Neural progenitor cell (in vitro differentiated cells): ENCODE results near the gene PIM3. TPM values are rescaled to one million over a fixed set of nuclear protein-coding genes. Genes with fewer than 3 reads are reported as not detected.

Experiments used
- DNase-seq: peaks from one replicate; pipeline ENCODE4 v3.0.0-alpha.2; 2016; ENCODE audit warnings: low spot score
- H2AFZ ChIP-seq: fragments of 200-600 bp; sonication (generic); replicated peaks from 2 replicates; pipeline ENCODE4 v1.6.1; 2016; ENCODE audit warnings: antibody characterized with exemption
- H3F3A ChIP-seq: fragments of 200-600 bp; sonication (generic); 2 replicates; pipeline ENCODE4 v1.6.1; 2016; ENCODE audit warnings: antibody characterized with exemption, low read depth
- H3K27ac ChIP-seq: fragments of 200-600 bp; sonication (generic); 2 replicates; pipeline ENCODE4 v1.5.1; 2016; ENCODE audit warnings: mild to moderate bottlenecking
- H3K27me3 ChIP-seq: fragments of 200-600 bp; sonication (generic); 2 replicates; pipeline ENCODE4 v1.6.1; 2016; ENCODE audit warnings: mild to moderate bottlenecking, moderate library complexity
- H3K36me3 ChIP-seq: fragments of 200-600 bp; sonication (generic); 2 replicates; pipeline ENCODE4 v1.5.1; 2016
- H3K4me1 ChIP-seq: fragments of 200-600 bp; sonication (generic); 2 replicates; pipeline ENCODE4 v1.6.1; 2016; ENCODE audit warnings: mixed run types
- H3K4me2 ChIP-seq: fragments of 200-600 bp; sonication (generic); 2 replicates; pipeline ENCODE4 v1.6.1; 2016
- H3K4me3 ChIP-seq: fragments of 200-600 bp; sonication (generic); 2 replicates; pipeline ENCODE4 v1.5.1; 2016
- H3K79me2 ChIP-seq: fragments of 200-600 bp; sonication (generic); 2 replicates; pipeline ENCODE4 v1.6.1; 2016; ENCODE audit warnings: low read depth
- H3K9ac ChIP-seq: fragments of 200-600 bp; sonication (generic); 2 replicates; pipeline ENCODE4 v1.6.1; 2016
- H3K9me3 ChIP-seq: fragments of 200-600 bp; sonication (generic); 2 replicates; pipeline ENCODE4 v1.5.1; 2016; ENCODE audit warnings: low read depth
- H4K20me1 ChIP-seq: fragments of 200-600 bp; sonication (generic); 2 replicates; pipeline ENCODE4 v1.6.1; 2016; ENCODE audit warnings: low read depth
- H3K27ac Mint-ChIP-seq: 3 replicates; pipeline ENCODE4 v1.8.0; 2021; ENCODE audit warnings: mixed read lengths
- H3K27me3 Mint-ChIP-seq: 2 replicates; pipeline ENCODE4 v1.8.0; 2022; ENCODE audit warnings: low read depth, mild to moderate bottlenecking, inconsistent platforms, moderate library complexity, mixed read lengths; ENCODE audit not compliant: insufficient read depth
- H3K36me3 Mint-ChIP-seq: 3 replicates; pipeline ENCODE4 v1.8.0; 2021; ENCODE audit warnings: mixed read lengths
- H3K4me1 Mint-ChIP-seq: 3 replicates; pipeline ENCODE4 v1.8.0; 2021; ENCODE audit warnings: mixed read lengths
- H3K4me3 Mint-ChIP-seq: 3 replicates; pipeline ENCODE4 v1.8.0; 2021; ENCODE audit warnings: mild to moderate bottlenecking, moderate library complexity, mixed read lengths
- H3K9me3 Mint-ChIP-seq: 3 replicates; pipeline ENCODE4 v1.8.0; 2020; ENCODE audit warnings: mixed read lengths
- CTCF ChIP-seq: fragments of 200-600 bp; sonication (generic); IDR thresholded peaks from 2 replicates; pipeline ENCODE4 v1.5.1; 2017; ENCODE audit warnings: antibody characterized with exemption, mild to moderate bottlenecking
- EZH2 ChIP-seq: fragments of 200-600 bp; sonication (generic); IDR thresholded peaks from 2 replicates; pipeline ENCODE4 v1.6.1; 2017; ENCODE audit warnings: antibody characterized with exemption, mild to moderate bottlenecking, moderate library complexity
- EZH2phosphoT487 ChIP-seq: fragments of 200-600 bp; sonication (generic); IDR thresholded peaks from 2 replicates; pipeline ENCODE4 v1.6.1; 2017; ENCODE audit warnings: antibody characterized with exemption
- total RNA-seq: library from RNA; depleted of rRNA; stranded (reverse); fragments of >200 nt; gene quantifications from 2 replicates; pipeline ENCODE4 v1.2.3, GENCODE V29; 2015; ENCODE audit warnings: low replicate concordance

PIM3 gene
- total RNA-seq, 1 donor from 2014 or later, result 15.1 TPM

GRCh38 chr22:49998718-49999062 is 38.1 kb downstream of the PIM3 start:
- no peak overlapping the region for H3K4me2 ChIP-seq
- H3K27me3 Mint-ChIP-seq, result peaks cover 23% of the 10 kb centered on the region
- H3K9ac ChIP-seq, result no peak overlapping the region

GRCh38 chr22:49999063-49999945 is 38.7 kb downstream of the PIM3 start:
- peak; percentile 80 for DNase-seq
- peak overlapping the region; percentile 82 for H3K4me2 ChIP-seq

More at GRCh38 chr22:49998718-49999062, 38.1 kb downstream of the PIM3 start:
- H3K9me3 Mint-ChIP-seq, result no peaks in the 10 kb centered on the region
- no peak for TF ChIP-seq CTCF
- no peak for TF ChIP-seq EZH2
- no peak for TF ChIP-seq EZH2phosphoT487
- H3K36me3 Mint-ChIP-seq, result no peaks in the 10 kb centered on the region
- Histone ChIP-seq H3K27ac (no peak overlapping the region), H3K4me3 (no peak overlapping the region), H2AFZ (no peak overlapping the region), H3K27me3 (peaks cover 28% of the 10 kb centered on the region), H4K20me1 (no peaks in the 10 kb centered on the region), H3K4me1 (peaks cover 9% of the 10 kb centered on the region), H3F3A (peaks cover 23% of the 10 kb centered on the region), H3K79me2 (no peaks in the 10 kb centered on the region), H3K9me3 (no peaks in the 10 kb centered on the region), H3K36me3 (no peaks in the 10 kb centered on the region)
- no peak for DNase-seq
- H3K4me1 Mint-ChIP-seq, result peaks cover 28% of the 10 kb centered on the region
- H3K27ac Mint-ChIP-seq, result peak overlapping the region; percentile 54
- peak overlapping the region; percentile 42 for H3K4me3 Mint-ChIP-seq

GRCh38 chr22:49999946-50000586 is 39.5 kb downstream of the PIM3 start:
- Mint-ChIP-seq H3K4me1 (peaks cover 29% of the 10 kb centered on the region), H3K27ac (no peak overlapping the region), H3K27me3 (peaks cover 21% of the 10 kb centered on the region), H3K9me3 (no peaks in the 10 kb centered on the region), H3K36me3 (no peaks in the 10 kb centered on the region), H3K4me3 (peak overlapping the region; percentile 55)
- peaks cover 28% of the 10 kb centered on the region for H3K27me3 ChIP-seq
- no peak overlapping the region for H3K27ac ChIP-seq
- H3F3A ChIP-seq, result peaks cover 23% of the 10 kb centered on the region
- no peaks in the 10 kb centered on the region for H3K9me3 ChIP-seq
- H3K4me2 ChIP-seq, result peak overlapping the region; percentile 82
- H4K20me1 ChIP-seq, result no peaks in the 10 kb centered on the region
- TF ChIP-seq CTCF, result no peak
- TF ChIP-seq EZH2, result peak; percentile 71
- TF ChIP-seq EZH2phosphoT487, result no peak
- DNase-seq, result no peak
- H3K79me2 ChIP-seq, result no peaks in the 10 kb centered on the region
- H3K9ac ChIP-seq, result no peak overlapping the region
- peaks cover 9% of the 10 kb centered on the region for H3K4me1 ChIP-seq
- H2AFZ ChIP-seq, result peak overlapping the region; percentile 50
- peak overlapping the region; percentile 45 for H3K4me3 ChIP-seq
- H3K36me3 ChIP-seq, result no peaks in the 10 kb centered on the region

More at GRCh38 chr22:49999063-49999945, 38.7 kb downstream of the PIM3 start:
- Histone ChIP-seq H3K27me3 (peaks cover 28% of the 10 kb centered on the region), H3K9me3 (no peaks in the 10 kb centered on the region), H2AFZ (peak overlapping the region; percentile 70), H3K36me3 (no peaks in the 10 kb centered on the region), H3K4me3 (peak overlapping the region; percentile 48), H4K20me1 (no peaks in the 10 kb centered on the region), H3F3A (peaks cover 23% of the 10 kb centered on the region), H3K9ac (no peak overlapping the region), H3K27ac (no peak overlapping the region), H3K79me2 (no peaks in the 10 kb centered on the region), H3K4me1 (peaks cover 9% of the 10 kb centered on the region)
- Mint-ChIP-seq H3K36me3 (no peaks in the 10 kb centered on the region), H3K27ac (peak overlapping the region; percentile 54), H3K4me3 (peak overlapping the region; percentile 42), H3K9me3 (no peaks in the 10 kb centered on the region), H3K27me3 (peaks cover 24% of the 10 kb centered on the region), H3K4me1 (peaks cover 29% of the 10 kb centered on the region)
- no peak for TF ChIP-seq CTCF
- no peak for TF ChIP-seq EZH2phosphoT487
- TF ChIP-seq EZH2, result no peak
